ENCODE results near the gene JADE3.
"Not testable (repeated sequence)": the region's sequence is repeated elsewhere in the genome, so short reads cannot be mapped to it uniquely, and the experiment has no call there.

GRCh38 chrX:46977046-46977445 lies 64.8 kb downstream of the JADE3 start:
- not testable (repeated sequence) for TF ChIP-seq EZH2 (IDR thresholded peaks at IDR 0.05; ENCODE audit: insufficient read depth, poor library complexity, severe bottlenecking); EZH2phosphoT487 (IDR thresholded peaks at IDR 0.05; ENCODE audit: insufficient read depth, low read depth)

Data from GM23248 (cell line).